K562 (cell line): ENCODE data around the gene CCDC159. TPM values are rescaled to one million over a fixed set of nuclear protein-coding genes. Genes with fewer than 3 reads are reported as not detected.

Experiments used
- IFI16 ChIP-seq: fragments of 250-450 bp; sonication (Bioruptor Pico); IDR thresholded peaks from 2 replicates; pipeline ENCODE4 v2.1.2; 2022; ENCODE audit warnings: mild to moderate bottlenecking, inconsistent platforms
- MCM3 ChIP-seq: fragments of 450-650 bp; IDR thresholded peaks from 2 replicates; pipeline ENCODE4 v1.6.1; 2016
- NCOA4 ChIP-seq: fragments of 450-650 bp; IDR thresholded peaks from 2 replicates; pipeline ENCODE4 v1.6.1; 2018; ENCODE audit warnings: mild to moderate bottlenecking; ENCODE audit not compliant: partially characterized antibody
- RBFOX2 ChIP-seq: fragments of 200-400 bp; formaldehyde crosslinking; IDR thresholded peaks from 2 replicates; pipeline ENCODE4 v1.6.1; 2017; ENCODE audit warnings: low read depth, mild to moderate bottlenecking, low read length, moderate library complexity
- REST ChIP-seq, 2 experiments: fragments of 450-650 bp; formaldehyde crosslinking in 1 of 2; IDR thresholded peaks; 2 replicates each; pipeline versions ENCODE4 v1.4.0 to v1.6.1; 2014 to 2020; ENCODE audit warnings: mild to moderate bottlenecking in 2 of 2, borderline replicate concordance in 1 of 2, low read depth in 1 of 2
- ZNF133 ChIP-seq: fragments of 250-450 bp; sonication (Bioruptor Pico); IDR thresholded peaks from 2 replicates; pipeline ENCODE4 v1.4.0; 2020; ENCODE audit warnings: mild to moderate bottlenecking
- ZNF77 ChIP-seq: fragments of 250-450 bp; sonication (Bioruptor Pico); IDR thresholded peaks from 2 replicates; pipeline ENCODE4 v1.5.0; 2020
- polyA plus RNA-seq, 8 experiments: library from polyadenylated mRNA; depleted of rRNA in 4 of 8; stranded (reverse) in 5 of 8; unstranded in 3 of 8; fragments of >200 nt; fragmentation: Nextera tagmentation in 2 of 8; fragmentation: Illumina TruSeq in 1 of 8; extraction: Ambion mirVana in 2 of 8; extraction: Trizol in 1 of 8; gene quantifications; 2 replicates each; pipeline versions ENCODE4 v1.2.1 to v1.2.3, GENCODE V29; 2011 to 2014; ENCODE audit warnings: inconsistent platforms in 1 of 8, missing spikeins in 1 of 8
- total RNA-seq, 7 experiments: library from RNA; depleted of rRNA in 6 of 7; stranded (reverse); fragments of >200 nt in 6 of 7; fragmentation: Illumina TruSeq in 2 of 7; extraction: Trizol in 2 of 7; gene quantifications; 2 replicates each; pipeline versions ENCODE4 v1.2.1 to v1.2.3, GENCODE V29; 2011 to 2021; ENCODE audit warnings: low replicate concordance in 1 of 7
- TF ChIP-seq, protein P1 (sequence below), 2 experiments: fragments of 450-650 bp; IDR thresholded peaks; 2 replicates each; pipeline ENCODE4 v1.6.1; 2018; ENCODE audit warnings: mild to moderate bottlenecking in 2 of 2, low read depth in 1 of 2; ENCODE audit not compliant: partially characterized antibody in 2 of 2

The CCDC159 gene
- total and polyA plus RNA-seq, 9 of the 15 experiments (the other 6 are each of a cell fraction or from before 2014, with no cell fraction given) = 0.68 to 10.1 (median 4.7) TPM

DNA sequence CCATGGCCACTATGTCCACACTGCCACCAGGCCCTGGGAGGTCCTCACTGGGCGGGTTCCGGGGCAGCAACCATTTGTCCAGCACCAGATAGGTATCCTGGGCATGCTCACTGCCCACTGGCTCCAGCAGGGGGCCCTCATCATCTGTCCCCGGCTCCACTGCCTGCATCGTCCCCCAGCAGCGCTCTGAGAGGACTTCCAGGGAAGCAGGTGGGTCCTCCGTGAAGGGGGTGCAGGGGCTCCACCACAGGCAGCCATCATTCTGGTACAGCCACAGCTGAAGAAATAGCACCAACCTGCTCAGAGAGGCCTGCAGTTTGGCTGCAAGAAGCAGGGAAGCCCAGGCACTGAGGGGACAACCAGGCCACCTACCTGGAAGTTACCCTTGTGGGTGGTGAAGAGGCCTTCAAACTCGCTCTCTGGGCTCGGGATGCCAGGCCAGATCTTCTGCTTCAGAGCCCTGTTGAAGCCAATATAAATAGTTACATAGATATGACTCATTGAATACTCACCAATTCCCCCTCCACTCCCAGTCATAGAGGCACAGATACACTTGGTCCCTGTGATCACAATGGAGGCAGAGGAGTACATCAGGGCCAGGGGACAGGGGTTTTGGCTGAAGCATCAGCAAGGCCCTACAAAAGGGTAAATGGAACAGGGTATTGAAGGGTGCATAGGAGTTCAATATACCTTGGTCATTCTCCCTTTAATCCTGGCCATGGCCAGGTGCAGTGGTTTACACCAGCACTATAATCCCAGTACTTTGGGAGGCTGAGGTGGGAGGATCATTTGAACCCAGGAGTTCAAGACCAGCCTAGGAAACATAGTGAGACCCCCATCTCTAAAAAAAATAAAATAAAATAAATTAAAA lies 32.2 kb downstream of the CCDC159 start (continued):
- TF ChIP-seq REST (IDR thresholded peaks at IDR 0.05; ENCODE audit: borderline replicate concordance) = peak; percentile 57
- no peak for TF ChIP-seq REST (CRISPR knock-in tag; IDR thresholded peaks at IDR 0.05; ENCODE audit: low read depth)
- no peak for TF ChIP-seq MCM3
- peak; percentile 45; the same call in 1 of the 2 replicates for TF ChIP-seq RBFOX2
- TF ChIP-seq ZNF77 (CRISPR knock-in tag) = no peak
- TF ChIP-seq NCOA4 = no peak
- TF ChIP-seq IFI16 (CRISPR knock-in tag) = no peak
- TF ChIP-seq, protein P1, sequence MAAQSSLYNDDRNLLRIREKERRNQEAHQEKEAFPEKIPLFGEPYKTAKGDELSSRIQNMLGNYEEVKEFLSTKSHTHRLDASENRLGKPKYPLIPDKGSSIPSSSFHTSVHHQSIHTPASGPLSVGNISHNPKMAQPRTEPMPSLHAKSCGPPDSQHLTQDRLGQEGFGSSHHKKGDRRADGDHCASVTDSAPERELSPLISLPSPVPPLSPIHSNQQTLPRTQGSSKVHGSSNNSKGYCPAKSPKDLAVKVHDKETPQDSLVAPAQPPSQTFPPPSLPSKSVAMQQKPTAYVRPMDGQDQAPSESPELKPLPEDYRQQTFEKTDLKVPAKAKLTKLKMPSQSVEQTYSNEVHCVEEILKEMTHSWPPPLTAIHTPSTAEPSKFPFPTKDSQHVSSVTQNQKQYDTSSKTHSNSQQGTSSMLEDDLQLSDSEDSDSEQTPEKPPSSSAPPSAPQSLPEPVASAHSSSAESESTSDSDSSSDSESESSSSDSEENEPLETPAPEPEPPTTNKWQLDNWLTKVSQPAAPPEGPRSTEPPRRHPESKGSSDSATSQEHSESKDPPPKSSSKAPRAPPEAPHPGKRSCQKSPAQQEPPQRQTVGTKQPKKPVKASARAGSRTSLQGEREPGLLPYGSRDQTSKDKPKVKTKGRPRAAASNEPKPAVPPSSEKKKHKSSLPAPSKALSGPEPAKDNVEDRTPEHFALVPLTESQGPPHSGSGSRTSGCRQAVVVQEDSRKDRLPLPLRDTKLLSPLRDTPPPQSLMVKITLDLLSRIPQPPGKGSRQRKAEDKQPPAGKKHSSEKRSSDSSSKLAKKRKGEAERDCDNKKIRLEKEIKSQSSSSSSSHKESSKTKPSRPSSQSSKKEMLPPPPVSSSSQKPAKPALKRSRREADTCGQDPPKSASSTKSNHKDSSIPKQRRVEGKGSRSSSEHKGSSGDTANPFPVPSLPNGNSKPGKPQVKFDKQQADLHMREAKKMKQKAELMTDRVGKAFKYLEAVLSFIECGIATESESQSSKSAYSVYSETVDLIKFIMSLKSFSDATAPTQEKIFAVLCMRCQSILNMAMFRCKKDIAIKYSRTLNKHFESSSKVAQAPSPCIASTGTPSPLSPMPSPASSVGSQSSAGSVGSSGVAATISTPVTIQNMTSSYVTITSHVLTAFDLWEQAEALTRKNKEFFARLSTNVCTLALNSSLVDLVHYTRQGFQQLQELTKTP (IDR thresholded peaks at IDR 0.05; ENCODE audit: low read depth in 1 of 2, partially characterized antibody in 2 of 2) = no peak
- no peak for TF ChIP-seq ZNF133
